SK-N-SH treated with all-trans-retinoic acid at 6 μM for 48 hours (cell line): ENCODE data around the gene TLR10.
"Not testable (repeated sequence)": the region's sequence is repeated elsewhere in the genome, so short reads cannot be mapped to it uniquely, and the experiment has no call there.

ENCODE experiments used
- ZFP30 ChIP-seq: fragments of 450-650 bp; formaldehyde crosslinking; IDR thresholded peaks from 2 replicates; pipeline ENCODE4 v1.5.0; 2022; ENCODE audit warnings: mild to moderate bottlenecking, moderate library complexity
- TF ChIP-seq, protein P1 (sequence below): fragments of 250-450 bp; sonication (Bioruptor Pico); IDR thresholded peaks from 2 replicates; pipeline ENCODE4 v1.8.0; 2020; ENCODE audit warnings: mild to moderate bottlenecking, moderate library complexity, borderline replicate concordance

DNA sequence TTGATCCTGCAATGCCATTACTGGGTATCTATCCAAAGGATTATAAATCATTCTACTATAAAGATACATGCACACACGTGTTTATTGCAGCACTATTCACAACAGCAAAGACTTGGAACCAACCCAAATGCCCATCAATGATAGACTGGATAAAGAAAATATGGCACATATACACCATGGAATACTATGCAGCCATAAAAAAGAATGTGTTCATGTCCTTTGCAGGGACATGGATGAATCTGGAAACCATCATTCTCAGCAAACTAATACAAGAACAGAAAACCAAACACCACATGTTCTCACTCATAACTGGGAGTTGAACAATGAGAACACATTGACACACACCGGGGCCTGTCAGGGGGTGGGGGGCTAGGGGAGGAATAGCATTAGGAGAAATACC is 4.9 kb downstream of the TLR10 start:
- not testable (repeated sequence) for TF ChIP-seq ZFP30 (CRISPR knock-in tag)
- TF ChIP-seq, protein P1, sequence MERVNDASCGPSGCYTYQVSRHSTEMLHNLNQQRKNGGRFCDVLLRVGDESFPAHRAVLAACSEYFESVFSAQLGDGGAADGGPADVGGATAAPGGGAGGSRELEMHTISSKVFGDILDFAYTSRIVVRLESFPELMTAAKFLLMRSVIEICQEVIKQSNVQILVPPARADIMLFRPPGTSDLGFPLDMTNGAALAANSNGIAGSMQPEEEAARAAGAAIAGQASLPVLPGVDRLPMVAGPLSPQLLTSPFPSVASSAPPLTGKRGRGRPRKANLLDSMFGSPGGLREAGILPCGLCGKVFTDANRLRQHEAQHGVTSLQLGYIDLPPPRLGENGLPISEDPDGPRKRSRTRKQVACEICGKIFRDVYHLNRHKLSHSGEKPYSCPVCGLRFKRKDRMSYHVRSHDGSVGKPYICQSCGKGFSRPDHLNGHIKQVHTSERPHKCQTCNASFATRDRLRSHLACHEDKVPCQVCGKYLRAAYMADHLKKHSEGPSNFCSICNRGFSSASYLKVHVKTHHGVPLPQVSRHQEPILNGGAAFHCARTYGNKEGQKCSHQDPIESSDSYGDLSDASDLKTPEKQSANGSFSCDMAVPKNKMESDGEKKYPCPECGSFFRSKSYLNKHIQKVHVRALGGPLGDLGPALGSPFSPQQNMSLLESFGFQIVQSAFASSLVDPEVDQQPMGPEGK (CRISPR knock-in tag) = not testable (repeated sequence)
